GM23248 (cell line): Measurements from ENCODE around the gene ULK4. TPM values are rescaled to one million over a fixed set of nuclear protein-coding genes. Genes with fewer than 3 reads are reported as not detected.

Source experiments
- DNase-seq: peaks from one replicate; pipeline ENCODE4 v3.0.0-alpha.2; 2015
- H2AFZ ChIP-seq: fragments of 200-600 bp; sonication (generic); 2 replicates; pipeline ENCODE4 v1.6.1; 2016; ENCODE audit warnings: antibody characterized with exemption
- H3F3A ChIP-seq: fragments of 200-600 bp; sonication (generic); 2 replicates; pipeline ENCODE4 v1.6.1; 2016; ENCODE audit warnings: mild to moderate bottlenecking, antibody characterized with exemption, mixed run types; ENCODE audit not compliant: insufficient read depth
- H3K27ac ChIP-seq: fragments of 200-600 bp; sonication (generic); 2 replicates; pipeline ENCODE4 v1.5.1; 2016; ENCODE audit warnings: mild to moderate bottlenecking
- H3K27me3 ChIP-seq: fragments of 200-600 bp; sonication (generic); replicated peaks from 2 replicates; pipeline ENCODE4 v1.6.1; 2016; ENCODE audit warnings: mild to moderate bottlenecking; ENCODE audit not compliant: insufficient read depth
- H3K36me3 ChIP-seq: fragments of 200-600 bp; sonication (generic); 2 replicates; pipeline ENCODE4 v1.6.1; 2016; ENCODE audit warnings: low read depth, mild to moderate bottlenecking
- H3K4me1 ChIP-seq: fragments of 200-600 bp; sonication (generic); 2 replicates; pipeline ENCODE4 v1.6.1; 2016; ENCODE audit warnings: mild to moderate bottlenecking; ENCODE audit not compliant: insufficient read depth
- H3K4me2 ChIP-seq: fragments of 200-600 bp; sonication (generic); one replicate; pipeline ENCODE4 v1.6.1; 2016; ENCODE audit warnings: mild to moderate bottlenecking; ENCODE audit not compliant: unreplicated experiment
- H3K4me3 ChIP-seq: fragments of 200-600 bp; sonication (generic); 2 replicates; pipeline ENCODE4 v1.5.1; 2016; ENCODE audit warnings: mild to moderate bottlenecking
- H3K79me2 ChIP-seq: fragments of 200-600 bp; sonication (generic); 2 replicates; pipeline ENCODE4 v1.6.1; 2016; ENCODE audit warnings: mild to moderate bottlenecking; ENCODE audit not compliant: insufficient read depth
- H3K9ac ChIP-seq: fragments of 200-600 bp; sonication (generic); 2 replicates; pipeline ENCODE4 v1.6.1; 2016; ENCODE audit warnings: mild to moderate bottlenecking
- H3K9me2 ChIP-seq: fragments of 200-600 bp; sonication (generic); 2 replicates; pipeline ENCODE4 v1.6.1; 2016; ENCODE audit warnings: mixed run types, mild to moderate bottlenecking, moderate library complexity; ENCODE audit not compliant: insufficient read depth
- H3K9me3 ChIP-seq: fragments of 200-600 bp; sonication (generic); one replicate; pipeline ENCODE4 v1.6.1; 2017; ENCODE audit warnings: low read depth
- H4K20me1 ChIP-seq: fragments of 200-600 bp; sonication (generic); 2 replicates; pipeline ENCODE4 v1.6.0; 2016; ENCODE audit not compliant: insufficient read depth
- EZH2 ChIP-seq: fragments of 200-600 bp; sonication (generic); IDR thresholded peaks from 2 replicates; pipeline ENCODE4 v1.6.1; 2018; ENCODE audit warnings: antibody characterized with exemption, mild to moderate bottlenecking; ENCODE audit not compliant: insufficient read depth, poor library complexity, severe bottlenecking
- EZH2phosphoT487 ChIP-seq: fragments of 200-600 bp; sonication (generic); IDR thresholded peaks from 2 replicates; pipeline ENCODE4 v1.6.1; 2018; ENCODE audit warnings: antibody characterized with exemption, moderate library complexity, mild to moderate bottlenecking, low read depth; ENCODE audit not compliant: insufficient read depth
- WGBS, 2 experiments: methylation state at CpG; one replicate each; pipeline ENCODE4 v1.1.6; 2015 to 2017; ENCODE audit warnings: low lambda C conversion rate in 2 of 2, low coverage in 1 of 2; ENCODE audit errors: missing lambda C conversion rate in 2 of 2; 5-methylcytosine and 5-hydroxymethylcytosine counted together
- in situ Hi-C: fragments of 300-500 bp; cut with MboI; formaldehyde crosslinking; loops from 2 replicates; pipeline ENCODE4 v1.15.0; 2020
- polyA plus RNA-seq: library from polyadenylated mRNA; unstranded; fragments of >200 nt; fragmentation: Nextera tagmentation; extraction: Ambion mirVana; gene quantifications from 2 replicates; pipeline ENCODE4 v1.2.1, GENCODE V29; 2016
- total RNA-seq: library from RNA; depleted of rRNA; stranded (reverse); fragments of >200 nt; shearing (Covaris generic); gene quantifications from 2 replicates; pipeline ENCODE4 v1.2.3, GENCODE V29; 2014

The ULK4 gene
- total and polyA plus RNA-seq, 2 experiments from 2014 or later: 3.5 to 20.3 TPM

DNA sequence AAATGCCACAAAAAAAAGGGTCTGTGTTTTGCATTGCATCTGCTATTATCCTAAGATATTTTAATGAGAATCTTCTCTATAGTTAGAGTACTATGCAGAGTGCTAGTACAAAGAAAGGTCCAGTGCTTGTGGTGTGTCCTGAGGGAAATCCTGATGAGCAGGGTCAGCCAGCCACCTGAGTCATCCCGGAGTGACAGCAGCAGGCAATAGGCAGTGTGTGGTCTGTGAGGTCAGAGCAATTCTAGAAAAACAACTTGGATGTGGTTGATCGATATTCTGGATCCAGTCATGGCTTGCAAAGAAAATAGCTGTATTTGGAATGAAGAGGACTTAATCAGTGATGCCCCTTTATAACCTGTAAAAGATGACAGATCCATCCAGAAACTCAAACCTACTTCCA is 643.4 kb downstream of the ULK4 start:
- TF ChIP-seq EZH2phosphoT487 (no peak), EZH2 (no peak)
- in situ Hi-C loops: no loop called here

DNA sequence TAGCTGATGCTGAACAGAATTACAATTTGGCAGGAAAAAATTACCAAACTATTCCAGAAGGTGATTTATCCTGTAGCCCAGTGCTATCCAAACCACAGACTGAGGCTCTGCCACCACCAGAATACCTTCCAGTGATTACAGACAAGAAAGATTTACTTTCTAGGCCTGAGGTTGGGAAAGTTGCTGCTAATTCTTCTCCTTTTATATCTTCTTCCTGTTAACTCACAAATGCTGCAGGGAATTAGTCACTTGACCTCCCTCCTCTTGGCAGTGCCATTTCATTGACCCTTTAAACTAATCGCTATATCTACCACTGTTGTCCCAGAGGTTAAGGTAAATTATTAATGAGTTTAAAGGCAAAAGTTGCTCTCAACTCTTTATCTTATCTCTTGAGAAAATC is 644.2 kb downstream of the ULK4 start:
- Histone ChIP-seq H3K9ac (no peak overlapping the region), H3K27me3 (no peaks in the 10 kb centered on the region), H3K9me2 (no peaks in the 10 kb centered on the region), H3K79me2 (no peaks in the 10 kb centered on the region), H3K27ac (no peak overlapping the region), H3K36me3 (no peaks in the 10 kb centered on the region), H3K4me2 (peak overlapping the region; percentile 4), H2AFZ (no peak overlapping the region), H3K4me3 (no peak overlapping the region), H3K4me1 (peaks cover 15% of the 10 kb centered on the region), H3F3A (peaks cover 10% of the 10 kb centered on the region; the same call in 1 of the 2 replicates), H3K9me3 (no peaks in the 10 kb centered on the region), H4K20me1 (no peaks in the 10 kb centered on the region)
- in situ Hi-C loops: no loop called here
- TF ChIP-seq EZH2: no peak
- no peak for TF ChIP-seq EZH2phosphoT487
- peak; percentile 55 for DNase-seq
- 72 to 75% methylated on average over 1 of the region's 1 CpG for WGBS, 2 experiments

More for the DNA sequence above, 643.4 kb downstream of the ULK4 start:
- H3K4me1 ChIP-seq: peaks cover 15% of the 10 kb centered on the region
- H3K4me2 ChIP-seq: no peak overlapping the region
- H3K9me2 ChIP-seq: no peaks in the 10 kb centered on the region
- H3K27me3 ChIP-seq: no peaks in the 10 kb centered on the region
- H3K79me2 ChIP-seq: no peaks in the 10 kb centered on the region
- peak; percentile 40 for DNase-seq
- H3K9me3 ChIP-seq: no peaks in the 10 kb centered on the region
- H3K9ac ChIP-seq: no peak overlapping the region
- no peaks in the 10 kb centered on the region for H3K36me3 ChIP-seq
- no peak overlapping the region for H2AFZ ChIP-seq
- H4K20me1 ChIP-seq: no peaks in the 10 kb centered on the region
- no peak overlapping the region for H3K4me3 ChIP-seq
- H3F3A ChIP-seq: peaks cover 10% of the 10 kb centered on the region; the same call in 1 of the 2 replicates
- no peak overlapping the region for H3K27ac ChIP-seq
- WGBS, 2 experiments: 71 to 72% methylated on average over 2 of the region's 2 CpGs

DNA sequence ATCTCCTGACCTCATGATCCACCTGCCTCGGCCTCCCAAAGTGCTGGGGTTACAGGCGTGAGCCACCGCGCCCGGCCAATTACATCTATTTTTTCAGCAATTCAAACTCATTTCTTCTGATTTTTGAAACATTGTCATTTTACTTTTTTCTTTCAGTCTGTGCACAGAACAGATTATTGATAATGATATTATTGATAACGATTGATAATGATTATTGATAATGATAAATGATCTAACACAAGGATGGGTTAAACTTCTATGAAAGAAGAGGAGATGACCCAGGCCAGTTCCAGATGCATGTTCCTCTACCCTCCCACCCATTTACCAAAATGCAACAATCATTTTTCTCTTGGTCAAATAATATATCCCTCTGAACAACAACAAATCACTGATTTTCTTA is 644.6 kb downstream of the ULK4 start:
- H3K9me2 ChIP-seq: no peaks in the 10 kb centered on the region
- no peak overlapping the region for H2AFZ ChIP-seq
- no peak for DNase-seq
- H3K27ac ChIP-seq: no peak overlapping the region
- no peaks in the 10 kb centered on the region for H4K20me1 ChIP-seq
- no peak overlapping the region for H3K9ac ChIP-seq
- in situ Hi-C loops: no loop called here
- TF ChIP-seq EZH2phosphoT487: no peak
- no peak for TF ChIP-seq EZH2
- H3F3A ChIP-seq: peaks cover 10% of the 10 kb centered on the region; the same call in 1 of the 2 replicates
- H3K27me3 ChIP-seq: no peaks in the 10 kb centered on the region
- no peak overlapping the region for H3K4me3 ChIP-seq
- H3K79me2 ChIP-seq: no peaks in the 10 kb centered on the region
- no peaks in the 10 kb centered on the region for H3K36me3 ChIP-seq
- no peaks in the 10 kb centered on the region for H3K9me3 ChIP-seq
- WGBS, 2 experiments: 98% methylated on average over 6 of the region's 6 CpGs
- H3K4me1 ChIP-seq: peaks cover 15% of the 10 kb centered on the region
- peak overlapping the region; percentile 4 for H3K4me2 ChIP-seq

DNA sequence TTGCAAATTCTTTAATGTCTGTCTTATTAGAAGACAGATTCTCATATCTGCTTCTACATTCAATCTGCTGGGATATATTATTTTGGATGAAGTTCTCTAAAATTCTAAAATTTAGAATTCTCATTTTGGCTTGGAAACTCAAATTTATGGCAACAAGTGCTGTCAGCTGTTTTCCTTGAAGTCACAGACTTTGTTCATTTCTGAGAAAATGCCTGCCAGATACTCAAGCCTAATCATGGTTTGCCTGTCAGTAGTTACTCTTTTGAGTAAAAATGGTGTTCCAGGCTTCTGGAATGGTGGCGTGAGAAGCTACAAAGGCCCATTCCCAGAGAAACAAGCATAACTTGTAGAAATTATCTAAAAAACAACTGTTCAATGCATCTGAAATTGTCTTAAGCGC is 646.8 kb downstream of the ULK4 start:
- Histone ChIP-seq H2AFZ (no peak overlapping the region), H3K36me3 (no peaks in the 10 kb centered on the region), H3K9ac (no peak overlapping the region), H3K27ac (no peak overlapping the region), H3F3A (peaks cover 10% of the 10 kb centered on the region; the same call in 1 of the 2 replicates), H3K9me2 (no peaks in the 10 kb centered on the region), H3K9me3 (no peaks in the 10 kb centered on the region), H3K4me2 (no peak overlapping the region), H3K27me3 (no peaks in the 10 kb centered on the region), H3K4me3 (no peak overlapping the region), H3K79me2 (no peaks in the 10 kb centered on the region), H3K4me1 (peaks cover 15% of the 10 kb centered on the region), H4K20me1 (no peaks in the 10 kb centered on the region)
- in situ Hi-C loops: no loop called here
- no peak for DNase-seq
- no peak for TF ChIP-seq EZH2phosphoT487
- TF ChIP-seq EZH2: no peak
- 95 to 98% methylated on average over 2 of the region's 2 CpGs for WGBS, 2 experiments

DNA sequence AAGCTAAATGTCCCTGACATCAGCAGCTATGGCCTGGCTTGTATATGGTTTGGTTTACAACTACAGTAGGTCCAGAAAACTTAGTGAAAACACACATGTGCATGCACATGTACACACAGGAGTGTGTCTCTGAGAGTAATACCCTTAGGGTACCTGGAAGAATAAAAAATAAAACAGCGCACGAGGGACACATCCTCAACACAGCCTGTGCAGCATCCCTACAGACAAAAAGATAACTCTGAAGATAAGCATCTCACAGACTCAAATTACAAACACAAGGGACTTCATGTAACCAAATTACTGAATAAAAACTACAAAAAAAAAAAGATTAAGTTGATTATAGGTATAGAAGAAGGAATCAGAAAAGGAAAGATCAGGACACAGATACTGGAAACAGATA is 653.8 kb downstream of the ULK4 start:
- no peaks in the 10 kb centered on the region for H3F3A ChIP-seq
- no peak for TF ChIP-seq EZH2
- no peak for TF ChIP-seq EZH2phosphoT487
- 96 to 100% methylated on average over 2 of the region's 2 CpGs for WGBS, 2 experiments

More for the DNA sequence above, 653.8 kb downstream of the ULK4 start:
- Histone ChIP-seq H3K9me3 (no peaks in the 10 kb centered on the region), H4K20me1 (no peaks in the 10 kb centered on the region), H3K9me2 (no peaks in the 10 kb centered on the region), H3K27ac (no peak overlapping the region), H3K79me2 (no peaks in the 10 kb centered on the region), H3K27me3 (no peaks in the 10 kb centered on the region), H3K4me2 (no peak overlapping the region), H3K36me3 (no peaks in the 10 kb centered on the region), H3K4me1 (no peaks in the 10 kb centered on the region; the same call in 1 of the 2 replicates), H3K9ac (no peak overlapping the region), H3K4me3 (no peak overlapping the region), H2AFZ (no peak overlapping the region)
- no peak for DNase-seq
- in situ Hi-C loops: no loop called here
